HL-60/S4 (cell line): ENCODE data around the gene OR51B6.
"Not testable (repeated sequence)": the region's sequence is repeated elsewhere in the genome, so short reads cannot be mapped to it uniquely, and the experiment has no call there.

ENCODE experiments used
- in situ Hi-C: fragments of 300-500 bp; cut with MboI; formaldehyde crosslinking; loops from 2 replicates; pipeline ENCODE4 v1.14.3; 2022; ENCODE audit warnings: low sequenced_read_pairs

OR51B6 gene, protein sequence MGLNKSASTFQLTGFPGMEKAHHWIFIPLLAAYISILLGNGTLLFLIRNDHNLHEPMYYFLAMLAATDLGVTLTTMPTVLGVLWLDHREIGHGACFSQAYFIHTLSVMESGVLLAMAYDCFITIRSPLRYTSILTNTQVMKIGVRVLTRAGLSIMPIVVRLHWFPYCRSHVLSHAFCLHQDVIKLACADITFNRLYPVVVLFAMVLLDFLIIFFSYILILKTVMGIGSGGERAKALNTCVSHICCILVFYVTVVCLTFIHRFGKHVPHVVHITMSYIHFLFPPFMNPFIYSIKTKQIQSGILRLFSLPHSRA

DNA sequence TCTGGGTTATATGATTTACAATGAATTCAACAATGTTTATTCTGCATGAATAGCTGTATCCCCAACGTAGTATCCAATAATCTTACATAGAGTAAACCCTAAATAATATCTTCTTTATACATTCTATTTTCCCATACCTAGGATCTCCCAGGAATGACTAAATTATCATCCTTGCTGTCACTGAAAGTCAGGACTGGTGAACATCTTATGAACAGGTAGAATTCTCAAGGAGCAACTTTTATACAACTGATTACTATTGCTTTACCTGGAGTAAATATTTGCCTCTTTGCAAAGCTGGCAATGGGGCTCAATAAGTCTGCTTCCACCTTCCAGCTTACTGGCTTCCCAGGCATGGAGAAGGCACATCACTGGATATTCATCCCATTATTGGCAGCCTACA, at the start of gene OR51B6:
TSS of gene OR51B6 (plus strand) at position 301 of the 400 bp plus-strand sequence. CDS start at position 301, 0 bp downstream.
- in situ Hi-C loops, result no loop called here

DNA sequence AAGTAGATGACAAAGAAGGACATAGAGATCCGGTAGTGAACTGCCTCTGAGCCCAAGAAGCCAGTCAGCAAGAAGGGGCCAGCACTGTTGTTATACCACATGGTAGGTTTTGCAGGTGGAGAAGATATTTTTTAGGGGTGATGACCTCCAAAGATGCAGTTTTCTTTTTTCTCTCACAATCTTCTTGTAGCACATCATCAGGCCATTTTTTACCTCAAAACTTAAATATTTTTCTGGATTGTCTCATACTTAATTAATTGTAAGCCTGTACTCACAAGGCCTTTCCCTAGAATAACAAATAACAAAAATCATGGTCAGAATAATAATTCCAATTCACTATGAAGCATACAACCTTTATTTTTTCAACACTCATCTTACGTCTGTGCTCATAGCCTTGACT, 49.5 kb upstream of the OR51B6 start, which contains the start of gene OR51B4:
TSS of gene OR51B4 (minus strand) at position 101 of the 400 bp plus-strand sequence. CDS start at position 101, 0 bp downstream.
- in situ Hi-C loops, result no loop called here

DNA sequence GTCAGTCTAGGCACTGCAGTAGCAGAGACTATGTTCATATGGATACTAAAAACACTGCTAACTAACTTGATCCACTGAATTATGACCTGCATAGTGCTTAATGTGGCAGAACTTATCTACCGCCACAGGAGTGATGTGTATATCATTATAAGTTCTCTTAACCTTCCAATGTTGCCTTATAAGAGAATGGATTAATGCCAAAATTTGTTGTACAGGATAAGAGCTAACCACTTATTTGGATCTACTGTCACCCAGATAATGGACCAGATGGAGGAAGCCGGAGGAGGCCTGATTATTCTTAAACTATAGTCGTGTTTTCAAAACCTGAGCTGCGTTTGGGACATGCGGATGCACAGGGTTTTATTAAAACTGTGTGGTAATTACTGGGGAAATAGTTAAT, 47.7 kb upstream of the OR51B6 start:
- in situ Hi-C loops, result no loop called here

DNA sequence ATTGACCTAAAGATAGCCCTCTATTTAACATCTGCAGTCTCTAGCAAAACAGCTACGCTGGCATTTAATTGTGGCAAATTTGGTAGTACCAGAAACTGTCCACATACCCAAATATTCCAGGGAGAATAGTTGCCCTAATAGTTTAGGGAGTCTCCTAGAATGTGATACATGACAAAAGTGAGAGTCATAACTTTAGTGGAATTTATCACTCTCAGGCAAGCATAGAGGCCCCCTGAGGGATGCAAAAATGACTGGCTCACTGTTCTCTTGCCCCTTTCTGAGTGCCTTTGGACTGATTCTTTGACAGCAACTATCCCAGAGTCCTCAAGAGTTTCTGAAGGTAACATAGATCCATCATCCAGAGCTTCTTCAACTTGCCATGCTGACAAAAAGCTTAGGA, 47.3 kb upstream of the OR51B6 start:
- in situ Hi-C loops, result no loop called here

DNA sequence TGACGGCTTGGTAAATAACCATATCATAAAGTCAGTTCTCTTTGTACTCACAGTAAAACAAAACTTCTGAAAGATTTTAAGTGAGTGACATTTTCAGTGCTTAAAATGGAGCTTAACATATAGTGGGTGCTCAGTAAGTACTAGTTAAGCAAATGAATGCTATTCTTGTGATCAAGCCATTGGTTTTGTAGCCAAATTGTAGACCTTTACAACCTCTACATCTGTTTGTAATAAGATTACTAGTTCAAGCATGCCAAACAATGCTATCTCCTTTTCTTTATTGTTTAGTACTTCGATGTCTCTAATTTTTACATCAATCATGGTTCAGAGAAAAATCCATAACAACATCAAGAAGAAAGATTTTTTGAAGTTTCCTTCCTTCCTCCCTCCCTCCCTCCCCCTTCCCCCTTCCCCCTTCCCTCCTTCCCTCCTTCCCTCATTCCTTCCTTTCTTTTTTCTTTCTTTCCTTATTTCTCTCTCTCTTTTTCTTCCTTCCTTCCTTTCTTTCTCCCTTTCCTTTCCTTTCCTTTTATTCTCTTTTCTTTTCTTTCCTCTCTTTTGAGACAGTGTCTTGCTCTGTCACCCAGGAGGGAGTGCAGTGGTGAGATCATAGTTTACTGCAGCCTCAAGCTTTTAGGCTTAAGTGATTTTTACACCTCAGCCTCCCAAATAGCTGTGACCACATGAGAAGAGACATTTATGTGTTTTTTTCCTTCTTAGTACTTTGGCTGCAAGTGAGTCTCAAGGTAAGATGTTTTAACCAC, 43.9 kb upstream of the OR51B6 start:
- in situ Hi-C loops, result no loop called here

DNA sequence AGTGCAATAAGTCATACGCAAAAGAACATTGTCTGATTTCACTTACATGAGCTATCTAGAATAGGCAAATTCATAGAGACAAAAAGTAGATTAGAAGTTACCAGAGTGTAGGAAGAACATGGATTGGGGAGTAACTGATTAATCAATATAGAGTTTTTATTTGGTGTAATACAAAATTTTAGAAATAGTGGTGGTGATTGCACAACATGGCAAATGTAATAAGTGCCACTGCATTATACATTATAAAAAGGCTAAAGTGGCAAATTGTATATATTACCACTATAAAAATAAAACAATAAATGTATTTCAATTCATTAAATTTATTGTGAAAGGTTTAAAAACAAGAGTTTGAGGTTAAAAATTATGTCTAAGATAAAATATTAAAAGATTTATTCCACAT, 40.9 kb upstream of the OR51B6 start:
- in situ Hi-C loops, result no loop called here

DNA sequence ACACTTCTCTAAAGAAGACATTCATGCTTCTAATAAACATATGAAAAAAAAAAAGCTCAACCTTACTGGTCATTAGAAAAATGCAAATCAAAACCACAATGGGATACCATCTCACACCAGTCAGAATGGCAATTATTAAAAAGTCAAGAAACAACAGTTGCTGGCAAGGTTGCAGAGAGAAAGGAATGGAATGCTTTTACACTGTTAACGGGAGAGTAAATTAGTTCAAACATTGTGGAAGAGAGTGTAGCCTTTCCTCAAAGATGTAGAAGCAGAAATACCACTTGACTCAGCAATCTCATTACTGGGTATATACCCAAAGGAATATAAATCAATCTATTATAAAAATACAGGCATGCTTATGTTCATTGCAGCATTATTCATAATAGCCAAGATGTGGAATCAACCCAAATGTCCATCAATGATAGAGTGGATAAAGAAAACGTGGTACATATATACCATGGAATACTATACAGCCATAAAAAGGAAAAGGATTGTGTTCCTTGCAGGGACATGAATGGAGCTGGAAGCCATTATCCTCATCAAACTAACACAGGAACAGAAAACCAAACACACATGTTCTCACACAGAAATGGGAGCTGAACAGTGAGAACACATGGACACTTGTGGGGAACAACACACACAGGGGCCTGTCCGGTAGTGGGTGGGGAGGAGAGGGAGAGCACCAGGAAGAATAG, 37.8 kb upstream of the OR51B6 start:
- in situ Hi-C loops, result not testable (repeated sequence)

DNA sequence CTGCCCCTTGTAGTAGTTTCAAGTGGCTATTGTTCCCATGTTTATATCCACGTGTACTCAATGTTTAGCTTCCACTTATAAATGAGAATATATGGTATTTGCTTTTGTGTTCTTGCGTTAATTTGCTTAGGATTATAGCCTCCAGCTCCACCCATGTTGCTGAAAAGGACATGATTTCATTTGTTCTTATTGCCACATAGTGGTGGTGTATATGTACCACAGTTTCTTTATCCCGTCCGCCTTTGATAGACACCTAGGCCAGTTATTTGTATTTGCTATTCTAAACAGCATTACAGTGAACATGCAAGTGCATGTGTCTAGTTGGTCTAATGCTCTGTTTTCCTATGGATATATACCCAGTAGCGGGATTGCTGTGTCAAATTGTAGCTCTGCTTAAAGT, 34.0 kb upstream of the OR51B6 start:
- in situ Hi-C loops, result no loop called here

DNA sequence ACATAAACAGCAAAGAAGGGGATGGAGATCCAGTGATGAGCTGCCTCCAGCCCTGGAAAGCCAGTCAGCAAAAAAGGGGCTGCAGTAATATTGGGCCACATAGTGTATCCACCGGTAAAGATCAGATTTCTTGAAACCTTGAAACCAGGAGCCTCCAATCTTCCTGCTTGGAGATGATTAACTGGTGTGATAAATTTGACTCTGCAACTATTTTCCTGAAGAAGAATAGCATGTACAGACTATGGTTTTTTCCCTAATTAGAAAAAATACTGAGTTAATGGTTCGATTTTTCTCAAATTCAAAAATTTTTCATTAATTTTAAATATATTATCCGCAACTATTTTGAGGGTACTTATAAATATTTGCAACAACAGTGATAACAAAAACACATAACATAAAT, 27.1 kb upstream of the OR51B6 start, which contains the start of gene OR51B2:
TSS of gene OR51B2 (minus strand) at position 101 of the 400 bp plus-strand sequence. CDS start at position 101, 0 bp downstream.
- in situ Hi-C loops, result no loop called here

DNA sequence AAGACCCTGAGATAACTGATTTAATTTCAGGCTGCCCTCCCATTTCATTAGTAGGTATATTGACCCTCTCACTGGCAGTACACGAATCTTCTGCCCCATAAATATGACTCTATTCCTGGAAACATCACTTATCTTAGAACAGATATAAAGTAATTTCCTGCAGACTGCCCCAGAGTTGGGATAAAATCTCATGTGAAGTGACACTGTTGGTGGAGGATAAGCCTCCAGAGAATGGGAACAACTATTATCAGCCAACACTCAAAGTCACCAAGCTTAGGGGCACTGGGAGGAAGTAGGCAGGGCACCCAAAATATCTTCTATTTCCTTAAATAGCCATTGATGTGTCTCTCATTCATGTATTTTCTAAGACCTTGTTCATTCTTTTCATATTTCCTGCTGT, 16.1 kb upstream of the OR51B6 start:
- in situ Hi-C loops, result no loop called here

DNA sequence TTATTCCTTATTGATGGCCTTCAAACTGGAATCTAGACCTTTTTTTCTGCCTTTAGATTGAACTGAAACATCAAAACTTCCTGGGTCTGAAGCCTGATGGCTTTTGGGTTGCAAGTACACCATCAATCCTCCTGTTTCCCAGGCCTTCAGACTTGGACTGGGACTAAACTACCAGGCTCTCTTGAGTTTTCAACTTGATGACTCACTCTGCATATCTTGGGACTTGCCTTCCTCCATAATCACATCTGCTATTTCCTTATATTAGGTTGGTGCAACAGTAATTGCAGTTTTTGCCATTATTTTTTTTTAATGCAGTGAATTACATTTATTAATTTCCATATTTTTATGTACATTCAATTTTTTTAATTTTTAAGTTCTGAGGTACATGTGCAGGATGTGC, 15.0 kb upstream of the OR51B6 start:
- in situ Hi-C loops, result no loop called here

DNA sequence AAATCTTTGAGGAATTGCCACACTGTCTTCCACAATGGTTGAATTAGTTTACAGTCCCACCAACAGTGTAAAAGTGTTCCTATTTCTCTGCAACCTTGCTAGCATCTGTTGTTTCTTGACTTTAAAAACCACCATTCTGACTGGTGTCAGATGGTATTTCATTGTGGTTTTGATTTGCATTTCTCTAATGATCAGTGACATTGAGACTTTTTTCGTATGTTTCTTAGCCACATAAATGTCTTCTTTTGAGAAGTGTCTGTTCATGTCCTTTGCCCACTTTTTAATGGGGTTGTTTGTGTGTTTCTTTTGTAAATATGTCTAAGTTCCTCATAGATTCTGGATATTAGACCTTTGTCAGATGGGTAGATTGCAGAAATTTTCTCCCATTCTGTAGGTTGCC, 14.1 kb upstream of the OR51B6 start:
- in situ Hi-C loops, result not testable (repeated sequence)

DNA sequence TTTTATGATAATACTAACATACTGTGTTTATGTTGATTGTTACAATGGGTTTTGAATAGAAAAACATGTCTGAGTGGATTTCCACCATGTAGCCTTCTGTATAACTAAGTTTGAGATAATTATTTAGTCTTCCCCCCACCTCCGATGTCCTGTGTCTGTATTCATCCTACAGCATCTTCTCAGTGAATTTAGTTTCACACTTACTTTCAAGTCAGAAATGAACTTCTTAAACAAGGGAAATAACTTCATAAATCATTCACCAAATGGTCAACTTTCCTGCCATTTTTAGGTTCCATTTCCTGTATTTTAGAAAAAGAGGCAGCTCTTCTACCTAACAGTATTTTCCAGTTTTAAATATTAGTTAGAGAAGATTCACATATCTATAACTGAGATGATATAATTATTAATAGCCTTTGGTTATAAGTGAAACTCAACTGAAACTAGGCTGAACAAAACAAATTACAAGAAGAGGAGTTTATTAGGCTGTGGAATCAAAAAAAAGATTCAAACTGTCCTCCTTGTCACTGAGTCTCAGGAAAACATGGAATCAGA, 11.5 kb upstream of the OR51B6 start:
- in situ Hi-C loops, result no loop called here

DNA sequence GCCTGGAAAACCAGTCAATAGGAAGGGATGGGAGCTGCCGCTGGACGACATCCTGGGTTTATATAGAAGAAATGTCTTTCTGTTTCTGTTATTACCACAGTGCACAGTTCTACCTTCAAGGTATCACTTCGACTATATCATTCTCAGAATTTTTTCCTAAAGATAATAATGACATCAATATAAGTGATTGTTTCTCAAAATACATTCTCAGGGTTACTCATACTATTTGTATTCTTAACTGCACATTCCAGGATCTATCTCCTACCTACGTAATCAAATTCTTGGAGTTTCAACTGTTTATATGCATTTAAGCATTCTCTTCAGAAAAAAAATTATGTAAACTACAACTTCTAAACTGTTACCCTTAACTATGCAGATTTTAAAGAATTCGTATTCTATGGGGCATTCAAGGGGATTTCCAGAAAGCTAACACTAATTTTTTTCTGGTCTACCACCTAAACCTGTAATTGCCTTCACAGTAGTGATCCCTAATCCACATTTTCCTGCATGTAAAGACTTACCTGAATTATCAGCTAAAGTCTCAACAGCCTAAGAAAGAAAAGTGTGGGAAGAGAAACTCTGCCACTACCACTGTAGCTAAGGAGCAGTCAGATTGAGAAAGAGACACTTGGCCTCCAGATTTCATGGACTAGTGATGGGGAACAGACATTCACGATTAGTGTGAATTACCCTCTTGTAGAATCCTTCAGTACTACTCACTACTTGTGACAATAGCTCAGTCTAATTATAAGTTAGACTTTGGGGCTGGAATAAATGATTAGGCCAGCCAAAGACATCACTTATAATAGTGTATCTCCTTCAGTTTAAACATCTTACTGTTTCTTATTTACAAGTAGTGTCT, 7.6 kb upstream of the OR51B6 start, which contains the start of gene OR51B5:
TSS of gene OR51B5 (minus strand) at position 51 of the 862 bp plus-strand sequence. CDS start at position 51, 0 bp downstream.
- in situ Hi-C loops, result no loop called here

DNA sequence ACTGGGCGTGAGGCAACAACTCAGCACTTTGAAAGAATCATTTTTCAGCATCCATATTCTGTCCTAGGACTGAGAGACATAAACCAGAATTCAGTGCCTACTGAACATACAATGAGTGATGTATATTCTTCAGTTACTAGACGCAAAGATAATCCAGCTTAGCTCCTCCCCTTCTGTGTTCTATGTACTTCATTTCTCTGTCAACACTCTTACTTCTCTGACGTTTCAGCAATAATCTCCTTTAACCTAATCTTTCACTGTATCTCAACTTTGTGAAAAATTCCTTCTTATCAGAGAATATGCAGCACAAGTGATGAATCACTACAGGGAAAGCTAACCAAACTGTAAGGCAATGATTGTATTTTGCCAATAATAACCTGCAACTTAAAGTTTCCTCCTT, 5.5 kb upstream of the OR51B6 start:
- in situ Hi-C loops, result no loop called here

DNA sequence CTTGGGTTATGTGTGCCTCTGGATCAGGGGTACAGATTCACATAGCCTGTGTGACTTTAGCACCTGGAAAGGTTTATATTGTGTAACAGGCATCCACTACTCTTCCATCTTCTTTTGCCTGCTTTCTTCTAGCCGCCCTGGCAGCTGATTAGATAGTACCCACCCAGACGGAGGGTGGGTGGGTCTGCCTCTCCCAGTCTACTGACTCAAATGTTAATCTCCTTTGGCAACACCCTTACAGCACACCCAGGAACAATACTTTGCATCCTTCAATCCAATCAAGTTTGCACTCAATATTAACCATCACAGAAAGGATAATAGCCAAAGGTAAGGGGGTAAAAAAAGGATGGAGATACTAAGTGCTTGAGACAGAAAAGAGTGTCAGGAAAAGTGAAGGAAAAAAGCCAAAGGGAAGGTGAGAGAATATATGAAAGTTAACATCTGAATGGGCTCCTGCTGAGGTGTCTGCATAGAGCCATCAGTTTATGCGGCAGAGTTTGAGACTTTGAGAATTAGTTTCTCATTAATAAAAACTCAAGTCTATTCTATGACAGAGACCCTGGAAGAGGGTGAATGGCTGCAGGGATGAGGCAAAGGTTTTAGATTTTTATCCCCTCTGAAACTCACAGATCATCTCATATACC, 2.6 kb upstream of the OR51B6 start:
- in situ Hi-C loops, result no loop called here

DNA sequence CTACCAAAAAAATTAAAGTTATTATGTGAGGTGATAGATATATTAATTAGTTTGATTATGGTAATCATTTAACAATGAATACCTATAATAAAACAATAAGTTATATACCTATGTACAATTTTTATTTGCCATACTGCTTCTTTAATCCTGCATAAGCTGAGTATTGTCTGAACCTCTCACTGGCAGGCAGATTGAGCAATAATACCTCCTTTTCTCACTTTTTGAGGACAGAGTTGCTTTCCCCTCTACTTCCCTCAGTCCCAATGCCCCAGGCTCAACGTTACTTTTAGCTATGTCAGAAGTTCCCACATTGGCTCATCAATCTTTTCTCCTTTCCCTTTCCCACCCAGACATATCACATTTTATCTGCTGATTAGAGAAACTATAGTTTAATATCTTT, 1.8 kb upstream of the OR51B6 start:
- in situ Hi-C loops, result no loop called here

DNA sequence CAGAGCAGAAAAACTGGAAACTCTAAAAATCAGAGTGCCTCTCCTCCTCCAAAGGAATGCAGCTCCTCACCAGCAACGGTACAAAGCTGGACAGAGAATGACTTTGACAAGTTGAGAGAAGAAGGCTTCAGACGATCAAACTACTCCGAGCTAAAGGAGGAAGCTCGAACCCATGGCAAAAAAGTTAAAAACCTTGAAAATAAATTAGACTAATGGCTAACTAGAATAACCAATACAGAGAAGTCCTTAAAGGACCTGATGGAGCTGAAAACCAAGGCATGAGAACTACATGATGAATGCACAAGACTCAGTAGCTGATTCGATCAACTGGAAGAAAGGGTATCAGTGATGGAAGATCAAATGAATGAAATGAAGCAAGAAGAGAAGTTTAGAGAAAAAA, 4.7 kb downstream of the OR51B6 start:
- in situ Hi-C loops, result not testable (repeated sequence)

DNA sequence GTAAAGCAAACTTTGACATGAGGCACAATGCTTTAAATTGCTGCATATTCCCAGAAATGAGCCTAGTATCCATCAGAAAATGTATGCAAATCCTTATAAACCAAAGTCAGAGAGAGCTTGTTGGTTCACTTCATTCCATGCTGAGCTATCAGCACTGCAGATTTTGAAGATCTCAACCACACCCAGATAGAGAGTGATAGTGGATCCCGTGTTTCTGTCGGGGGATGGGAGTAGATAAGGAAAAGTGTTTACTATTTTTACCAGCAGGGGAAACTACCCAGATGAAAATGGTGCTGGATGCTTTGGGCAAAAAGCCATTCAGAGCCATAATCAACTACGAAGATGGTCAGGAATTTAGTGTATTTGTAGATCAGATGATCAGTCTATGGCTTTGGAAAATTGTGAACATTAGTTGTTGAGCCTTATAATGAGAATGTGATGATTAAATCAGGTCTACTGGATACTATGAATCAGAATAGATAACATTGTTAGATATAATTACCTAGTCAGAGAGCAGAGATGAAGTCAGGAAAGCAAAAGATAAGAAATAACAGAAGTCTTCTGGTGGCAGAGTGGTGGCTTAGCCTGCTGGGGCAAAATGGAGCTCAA, 10.8 kb downstream of the OR51B6 start:
- in situ Hi-C loops, result no loop called here
